Right atrium auricular region (tissue), 2 donors: Measurements from ENCODE around the gene EYA2. TPM values are rescaled to one million over a fixed set of nuclear protein-coding genes. Genes with fewer than 3 reads are reported as not detected.

Experiments used
- DNase-seq: peaks from one replicate; pipeline ENCODE4 v3.0.0-alpha.2; 2019; ENCODE audit warnings: low spot score
- H3K27ac ChIP-seq, 2 donors: fragments of 200-600 bp; sonication (generic); 1 replicate in 1 of 2; 2 replicates in 1 of 2; pipeline ENCODE4 v1.5.1; 2016 to 2019
- H3K27me3 ChIP-seq, 2 donors: fragments of 200-600 bp; sonication (generic); one replicate each; pipeline versions ENCODE4 v1.5.1 to v1.6.0; 2017 to 2019
- H3K36me3 ChIP-seq: fragments of 200-600 bp; sonication (generic); one replicate; pipeline ENCODE4 v1.5.1; 2016
- H3K4me1 ChIP-seq, 2 donors: fragments of 200-600 bp; sonication (generic); one replicate each; pipeline versions ENCODE4 v1.5.1 to v1.6.0; 2017 to 2019
- H3K4me3 ChIP-seq, 2 donors: fragments of 200-600 bp; sonication (generic); 1 replicate in 1 of 2; 2 replicates in 1 of 2; pipeline ENCODE4 v1.5.1; 2017 to 2019; ENCODE audit warnings: mild to moderate bottlenecking in 1 of 2, moderate library complexity in 1 of 2
- H3K9me3 ChIP-seq, 2 donors: fragments of 200-600 bp; sonication (generic); one replicate each; pipeline ENCODE4 v1.5.1; 2019
- total RNA-seq, 2 donors: library from RNA; depleted of rRNA; stranded (reverse); fragments of >200 nt; gene quantifications; one replicate each; pipeline ENCODE4 v1.1.0, GENCODE V29; 2016
- TF ChIP-seq, protein P1 (sequence below), 2 donors: fragments of 200-600 bp; sonication (generic); IDR thresholded peaks; one replicate each; pipeline ENCODE4 v1.5.1; 2019; ENCODE audit warnings: antibody characterized with exemption in 2 of 2

The EYA2 gene
- total RNA-seq, 2 donors from 2014 or later = 0.30 to 2.6 TPM

DNA sequence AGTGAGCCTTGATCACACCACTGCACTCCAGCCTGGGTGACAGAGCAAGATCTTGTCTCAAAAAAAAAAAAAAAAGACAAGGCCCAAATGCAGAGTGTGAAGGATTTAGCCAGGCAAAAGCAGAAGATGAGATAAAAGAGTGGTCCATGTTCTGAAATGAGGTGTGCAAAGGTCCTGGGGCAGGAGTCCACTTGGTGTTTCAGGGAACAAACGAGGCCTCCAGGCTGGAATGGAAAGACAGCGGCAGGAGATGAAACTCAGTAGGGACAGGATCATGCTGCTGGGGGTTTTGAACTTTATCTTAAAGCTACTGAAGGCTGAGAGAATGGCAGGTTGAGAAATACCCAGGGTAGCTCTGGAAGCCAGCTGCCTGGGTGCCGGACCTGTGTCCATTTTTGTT is 283.6 kb downstream of the EYA2 start:
- no peaks in the 10 kb centered on the region for H3K27me3 ChIP-seq
- no peak for DNase-seq
- no peaks in the 10 kb centered on the region for H3K4me1 ChIP-seq
- H3K27ac ChIP-seq = no peak overlapping the region
- H3K9me3 ChIP-seq = no peaks in the 10 kb centered on the region
- H3K4me3 ChIP-seq = no peak overlapping the region
- TF ChIP-seq, protein P1, sequence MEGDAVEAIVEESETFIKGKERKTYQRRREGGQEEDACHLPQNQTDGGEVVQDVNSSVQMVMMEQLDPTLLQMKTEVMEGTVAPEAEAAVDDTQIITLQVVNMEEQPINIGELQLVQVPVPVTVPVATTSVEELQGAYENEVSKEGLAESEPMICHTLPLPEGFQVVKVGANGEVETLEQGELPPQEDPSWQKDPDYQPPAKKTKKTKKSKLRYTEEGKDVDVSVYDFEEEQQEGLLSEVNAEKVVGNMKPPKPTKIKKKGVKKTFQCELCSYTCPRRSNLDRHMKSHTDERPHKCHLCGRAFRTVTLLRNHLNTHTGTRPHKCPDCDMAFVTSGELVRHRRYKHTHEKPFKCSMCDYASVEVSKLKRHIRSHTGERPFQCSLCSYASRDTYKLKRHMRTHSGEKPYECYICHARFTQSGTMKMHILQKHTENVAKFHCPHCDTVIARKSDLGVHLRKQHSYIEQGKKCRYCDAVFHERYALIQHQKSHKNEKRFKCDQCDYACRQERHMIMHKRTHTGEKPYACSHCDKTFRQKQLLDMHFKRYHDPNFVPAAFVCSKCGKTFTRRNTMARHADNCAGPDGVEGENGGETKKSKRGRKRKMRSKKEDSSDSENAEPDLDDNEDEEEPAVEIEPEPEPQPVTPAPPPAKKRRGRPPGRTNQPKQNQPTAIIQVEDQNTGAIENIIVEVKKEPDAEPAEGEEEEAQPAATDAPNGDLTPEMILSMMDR (IDR thresholded peaks at IDR 0.05) = no peak
- H3K36me3 ChIP-seq = no peaks in the 10 kb centered on the region

DNA sequence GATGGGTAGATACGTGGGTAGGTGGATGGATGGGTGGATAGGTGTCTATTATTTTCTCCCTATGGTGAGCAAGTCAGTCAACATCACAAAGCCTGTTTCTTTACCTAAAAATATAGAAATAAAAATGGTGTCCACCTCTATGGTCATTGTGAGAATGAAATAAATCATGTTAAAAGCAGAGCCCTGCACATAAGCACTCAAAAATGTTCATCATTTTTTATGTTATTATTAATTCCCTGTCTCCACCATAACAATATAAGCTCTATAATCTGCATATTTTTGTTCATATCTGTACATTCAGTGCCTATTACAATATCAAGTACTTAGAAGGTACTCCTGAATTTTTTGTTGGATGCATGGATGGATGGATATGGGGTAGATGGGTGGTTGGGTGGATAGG is 284.2 kb downstream of the EYA2 start:
- Histone ChIP-seq H3K9me3 (no peaks in the 10 kb centered on the region), H3K4me1 (no peaks in the 10 kb centered on the region), H3K27ac (no peak overlapping the region), H3K36me3 (no peaks in the 10 kb centered on the region), H3K27me3 (no peaks in the 10 kb centered on the region), H3K4me3 (no peak overlapping the region)
- TF ChIP-seq, protein P1 (IDR thresholded peaks at IDR 0.05) = no peak
- DNase-seq = no peak

DNA sequence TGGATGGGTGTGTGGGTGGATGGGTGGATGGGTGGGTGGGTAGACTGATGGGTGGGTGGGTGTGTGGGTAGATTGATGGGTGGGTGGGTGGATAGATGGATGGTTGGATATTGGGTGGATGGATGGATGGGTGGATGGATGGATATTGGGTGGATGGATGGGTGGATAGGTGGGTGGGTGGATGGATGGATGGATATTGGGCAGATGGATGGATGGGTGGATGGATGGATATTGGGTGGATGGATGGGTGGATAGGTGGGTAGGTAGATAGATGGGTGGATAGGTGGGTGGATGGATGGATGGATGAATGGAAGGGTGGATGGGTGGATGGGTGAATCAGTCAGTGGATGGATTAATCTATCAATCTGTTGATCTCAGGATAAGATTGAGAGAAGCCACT is 284.6 kb downstream of the EYA2 start:
- Histone ChIP-seq H3K36me3 (no peaks in the 10 kb centered on the region), H3K4me1 (no peaks in the 10 kb centered on the region), H3K27me3 (no peaks in the 10 kb centered on the region), H3K27ac (no peak overlapping the region), H3K9me3 (no peaks in the 10 kb centered on the region), H3K4me3 (no peak overlapping the region)
- TF ChIP-seq, protein P1 (IDR thresholded peaks at IDR 0.05) = no peak
- no peak for DNase-seq

DNA sequence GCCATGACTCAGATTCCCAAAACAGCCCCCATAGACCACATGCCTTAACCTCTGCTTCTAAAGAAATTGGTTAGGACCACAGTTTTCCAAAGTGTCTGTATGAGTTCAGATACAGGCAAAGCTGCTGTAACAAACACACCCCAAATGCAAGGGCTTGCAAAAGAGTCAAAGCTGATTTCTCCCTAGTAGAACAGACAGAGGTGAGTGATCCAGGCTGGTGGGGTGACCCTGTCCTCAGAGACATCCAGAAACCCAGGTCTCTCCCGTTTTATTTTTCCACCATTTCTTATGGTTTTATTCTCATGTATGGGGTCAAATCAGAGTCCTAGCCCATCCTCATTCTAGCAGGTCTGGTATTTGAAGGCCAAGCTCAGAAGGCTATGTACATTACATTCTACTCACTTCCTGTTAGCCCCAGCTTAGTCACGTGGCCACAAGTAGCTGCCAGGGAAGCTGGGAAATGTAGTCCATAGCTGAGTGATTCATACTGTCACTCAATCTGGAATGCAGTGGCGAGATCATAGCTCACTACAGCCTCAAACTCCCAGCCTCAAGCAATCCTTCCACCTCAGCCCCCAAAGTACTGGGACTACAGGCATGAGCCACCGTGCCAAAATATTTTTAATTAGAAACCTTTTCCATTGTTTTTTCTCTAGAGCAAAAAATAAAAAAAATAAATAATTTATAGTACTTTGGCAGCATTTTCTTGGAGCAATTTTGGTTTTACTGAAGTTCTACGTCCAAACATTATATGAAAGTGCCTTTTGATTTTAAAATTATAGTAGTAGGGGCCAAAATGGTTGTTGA is 286.6 kb downstream of the EYA2 start:
- H3K4me3 ChIP-seq = no peak overlapping the region
- H3K9me3 ChIP-seq = no peaks in the 10 kb centered on the region
- no peak for DNase-seq
- H3K4me1 ChIP-seq = no peaks in the 10 kb centered on the region
- no peaks in the 10 kb centered on the region for H3K36me3 ChIP-seq
- no peaks in the 10 kb centered on the region for H3K27me3 ChIP-seq
- no peak overlapping the region for H3K27ac ChIP-seq
- TF ChIP-seq, protein P1 (IDR thresholded peaks at IDR 0.05) = no peak

DNA sequence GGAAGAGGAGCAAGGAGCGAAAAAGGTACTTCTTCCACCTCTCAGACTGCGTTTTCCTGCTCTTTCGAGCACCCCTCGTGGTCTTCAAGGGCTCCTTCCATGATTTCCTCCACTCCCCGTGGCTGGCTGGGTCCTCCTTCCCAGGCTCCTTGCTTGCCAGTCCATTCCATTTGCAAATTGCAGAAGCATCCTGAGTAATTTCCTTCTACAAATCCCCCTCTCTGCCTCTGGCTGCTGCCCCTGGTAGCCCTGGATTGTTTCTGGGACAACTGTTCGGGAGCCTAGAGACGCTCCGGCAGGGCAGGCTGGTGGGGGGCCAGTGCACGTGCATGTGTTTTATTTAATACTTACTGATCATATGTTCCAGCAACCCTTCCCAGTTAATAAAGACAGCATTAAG is 288.7 kb downstream of the EYA2 start:
- TF ChIP-seq, protein P1 (IDR thresholded peaks at IDR 0.05) = no peak
- H3K27ac ChIP-seq = no peak overlapping the region
- no peaks in the 10 kb centered on the region for H3K4me1 ChIP-seq
- DNase-seq = no peak
- no peak overlapping the region for H3K4me3 ChIP-seq
- H3K27me3 ChIP-seq = no peaks in the 10 kb centered on the region
- H3K36me3 ChIP-seq = no peaks in the 10 kb centered on the region
- H3K9me3 ChIP-seq = no peaks in the 10 kb centered on the region
